GM21526 (cell line): Measurements from ENCODE around the gene SPDYE6.
"Not testable (repeated sequence)": the region's sequence is repeated elsewhere in the genome, so short reads cannot be mapped to it uniquely, and the experiment has no call there.

Experiments
- ATAC-seq: cut with Tn5 transposase; IDR thresholded peaks from one replicate; pipeline ENCODE4 v1.9.1; 2021; ENCODE audit warnings: moderate library complexity; ENCODE audit not compliant: unreplicated experiment, low FRiP score

Gene SPDYE6

DNA sequence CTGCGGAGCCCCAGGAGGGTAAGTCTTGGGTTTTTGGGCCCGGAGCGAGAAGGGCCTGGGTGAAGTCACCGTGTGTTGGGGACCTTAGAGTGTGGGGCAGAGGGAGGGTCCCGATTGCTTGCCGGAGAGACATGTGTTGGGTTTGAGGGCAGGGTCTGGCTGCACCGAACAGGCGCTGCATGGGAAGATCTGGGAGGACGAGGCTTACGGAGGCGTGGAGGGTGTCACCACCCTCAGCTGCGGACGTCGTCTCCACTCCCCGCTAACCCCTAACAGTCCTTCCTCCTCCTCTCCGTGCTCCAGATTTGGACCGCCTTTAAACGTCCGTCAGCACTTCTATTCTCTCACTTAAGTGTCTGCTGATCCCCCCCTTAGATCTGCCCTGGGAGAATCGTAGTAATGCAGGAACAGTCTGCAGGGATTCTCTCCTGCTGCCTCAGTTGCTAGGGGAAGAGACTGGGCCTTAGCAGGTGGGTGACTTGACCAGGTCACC is 8.2 kb upstream of the SPDYE6 start:
- ATAC-seq, result not testable (repeated sequence)

DNA sequence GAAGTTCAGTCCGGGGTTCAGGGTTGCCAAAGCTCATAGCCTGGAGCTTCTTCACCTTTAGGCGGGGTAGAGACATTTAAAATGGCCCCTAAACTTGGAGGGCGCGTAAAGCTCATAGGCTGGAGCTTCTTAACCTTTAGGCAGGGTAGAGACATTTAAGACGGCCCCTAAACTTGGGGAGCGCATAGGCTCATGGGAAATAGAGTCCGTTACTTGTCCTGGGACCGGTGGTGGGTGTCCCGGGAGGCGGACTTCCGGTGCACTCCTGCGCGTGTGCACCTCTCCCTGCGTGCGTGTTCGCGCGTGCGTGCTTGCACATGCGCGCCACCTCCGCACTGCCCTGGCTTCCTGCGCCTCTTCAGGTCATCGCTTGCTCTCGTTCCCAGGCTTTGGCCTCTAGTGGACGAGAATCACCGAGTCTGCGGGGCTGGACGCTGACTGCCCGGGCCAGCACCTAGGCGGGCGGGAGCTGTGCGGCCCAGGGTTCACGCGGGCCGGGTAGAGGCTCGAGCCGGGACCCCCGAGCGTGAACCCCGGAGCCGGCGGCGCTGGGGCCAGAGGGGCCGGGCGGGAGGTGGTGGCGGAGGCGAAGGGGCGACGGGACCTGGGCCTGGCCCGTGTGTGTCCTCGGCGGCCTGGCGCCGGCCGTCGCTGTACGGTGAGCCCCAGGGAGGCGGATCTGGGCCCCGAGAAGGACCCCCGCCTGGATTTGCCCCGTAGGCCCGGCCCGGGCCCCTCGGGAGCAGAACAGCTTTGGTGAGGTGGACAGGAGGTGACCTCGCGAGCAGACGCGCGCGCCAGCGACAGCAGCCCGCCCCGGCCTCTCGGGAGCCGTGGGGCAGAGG is 7.5 kb upstream of the SPDYE6 start:
- peak; percentile 98 for ATAC-seq

DNA sequence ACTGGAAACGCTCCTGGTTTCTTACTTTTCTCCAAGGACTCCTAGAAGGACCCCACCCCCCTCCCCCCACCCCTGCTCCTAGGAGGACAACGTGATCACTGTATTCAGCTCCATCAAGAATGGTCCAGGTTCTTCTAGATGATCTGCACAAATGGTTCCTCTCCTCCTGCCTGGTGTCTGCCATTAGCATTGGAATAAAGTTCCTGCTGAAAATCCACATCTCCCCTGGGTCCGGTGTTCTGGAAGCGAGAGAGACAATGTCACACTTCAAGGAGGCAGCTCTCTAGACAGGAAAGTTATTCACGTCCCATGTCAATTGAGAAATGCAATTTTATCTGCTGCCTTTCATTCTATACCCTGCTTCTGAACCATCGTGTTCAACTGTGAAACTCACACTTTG is 9.3 kb downstream of the SPDYE6 start:
- not testable (repeated sequence) for ATAC-seq

DNA sequence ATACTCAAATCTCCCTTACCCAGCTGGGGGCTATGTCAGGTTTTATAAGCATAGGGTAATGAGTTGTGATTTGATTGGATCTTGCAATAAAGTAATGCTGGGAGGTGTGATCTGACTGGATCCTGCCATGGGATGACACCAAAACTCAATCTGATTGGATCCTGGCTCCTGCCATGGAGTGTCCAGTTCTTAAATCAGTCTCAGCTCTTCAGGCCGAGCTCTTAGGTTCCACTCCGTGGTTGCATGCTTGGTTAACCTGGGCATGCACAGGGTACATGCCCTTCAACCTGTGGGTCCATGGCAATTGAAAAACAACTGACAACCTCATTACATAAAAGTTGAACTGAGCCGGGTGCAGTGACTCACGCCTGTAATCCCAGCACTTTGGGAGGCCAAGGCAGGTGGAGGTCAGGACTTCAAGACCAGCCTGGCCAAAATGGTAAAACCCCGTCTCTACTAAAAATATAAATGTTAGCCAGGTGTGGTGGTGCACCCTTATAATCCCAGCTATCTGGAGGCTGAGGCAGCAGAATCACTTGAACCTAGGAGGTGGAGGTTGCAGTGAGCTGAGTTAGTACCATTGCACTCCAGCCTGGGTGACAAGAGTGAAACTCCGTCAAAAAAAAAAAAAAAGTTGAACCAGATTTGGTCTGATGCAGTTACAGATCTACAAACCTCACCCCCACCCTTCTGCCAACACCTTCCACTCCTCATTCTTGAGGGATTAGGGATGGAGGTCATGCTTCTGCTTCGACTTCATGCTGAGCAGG is 15.5 kb downstream of the SPDYE6 start:
- not testable (repeated sequence) for ATAC-seq

DNA sequence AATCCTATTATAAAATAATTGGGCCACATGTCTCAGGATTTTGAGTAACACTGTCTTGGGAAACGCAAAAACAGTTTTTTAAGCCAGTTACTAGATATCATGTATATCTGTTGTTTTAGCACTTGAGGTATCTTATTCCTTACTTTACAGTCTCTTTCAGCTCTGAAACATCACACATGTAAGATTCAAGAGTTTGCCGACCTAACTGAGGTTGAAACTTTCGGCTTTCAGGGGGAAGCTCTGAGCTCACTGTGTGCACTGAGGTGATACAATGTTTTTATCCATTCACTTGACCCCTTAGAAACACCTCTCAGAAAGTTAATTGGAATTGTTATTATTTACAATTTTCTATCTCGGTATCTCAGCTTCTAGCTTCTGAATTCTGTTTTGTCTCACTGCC is 18.8 kb downstream of the SPDYE6 start:
- ATAC-seq, result not testable (repeated sequence)

DNA sequence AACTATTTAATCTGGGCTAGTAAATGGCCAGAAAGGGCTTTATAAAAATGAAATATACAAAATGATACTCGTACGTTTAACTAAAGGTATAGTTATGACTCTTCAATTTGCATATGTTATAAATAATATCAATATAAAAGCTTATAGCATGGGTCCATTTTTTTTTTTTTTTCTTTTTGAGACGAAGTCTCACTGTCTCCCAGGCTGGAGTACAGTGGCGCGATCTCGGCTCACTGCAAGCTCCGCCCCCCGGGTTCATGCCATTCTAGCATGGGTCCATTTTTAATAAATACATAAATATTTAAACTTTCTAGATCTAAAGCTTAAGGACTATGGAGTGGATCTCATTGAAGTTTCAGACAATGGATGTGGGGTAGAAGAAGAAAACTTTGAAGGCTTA is 19.2 kb downstream of the SPDYE6 start:
- not testable (repeated sequence) for ATAC-seq

DNA sequence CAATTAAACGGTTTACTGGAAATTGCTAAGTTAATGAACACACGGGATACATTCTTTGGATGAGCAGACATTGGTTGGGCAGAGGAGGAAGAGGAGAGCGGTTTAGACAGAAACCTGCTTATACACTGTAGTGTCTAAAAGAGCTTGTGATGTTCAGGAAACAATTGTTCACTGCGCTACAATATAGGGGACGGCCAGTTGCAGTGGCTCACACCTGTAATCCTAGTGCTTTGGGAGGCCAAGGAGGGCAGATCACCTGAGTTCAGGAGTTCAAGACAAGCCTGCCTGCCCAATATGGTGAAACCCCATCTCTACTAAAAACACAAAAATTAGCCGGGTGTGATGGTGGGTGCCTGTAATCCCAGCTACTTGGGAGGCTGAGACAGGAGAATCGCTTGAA is 20.7 kb downstream of the SPDYE6 start:
- not testable (repeated sequence) for ATAC-seq

DNA sequence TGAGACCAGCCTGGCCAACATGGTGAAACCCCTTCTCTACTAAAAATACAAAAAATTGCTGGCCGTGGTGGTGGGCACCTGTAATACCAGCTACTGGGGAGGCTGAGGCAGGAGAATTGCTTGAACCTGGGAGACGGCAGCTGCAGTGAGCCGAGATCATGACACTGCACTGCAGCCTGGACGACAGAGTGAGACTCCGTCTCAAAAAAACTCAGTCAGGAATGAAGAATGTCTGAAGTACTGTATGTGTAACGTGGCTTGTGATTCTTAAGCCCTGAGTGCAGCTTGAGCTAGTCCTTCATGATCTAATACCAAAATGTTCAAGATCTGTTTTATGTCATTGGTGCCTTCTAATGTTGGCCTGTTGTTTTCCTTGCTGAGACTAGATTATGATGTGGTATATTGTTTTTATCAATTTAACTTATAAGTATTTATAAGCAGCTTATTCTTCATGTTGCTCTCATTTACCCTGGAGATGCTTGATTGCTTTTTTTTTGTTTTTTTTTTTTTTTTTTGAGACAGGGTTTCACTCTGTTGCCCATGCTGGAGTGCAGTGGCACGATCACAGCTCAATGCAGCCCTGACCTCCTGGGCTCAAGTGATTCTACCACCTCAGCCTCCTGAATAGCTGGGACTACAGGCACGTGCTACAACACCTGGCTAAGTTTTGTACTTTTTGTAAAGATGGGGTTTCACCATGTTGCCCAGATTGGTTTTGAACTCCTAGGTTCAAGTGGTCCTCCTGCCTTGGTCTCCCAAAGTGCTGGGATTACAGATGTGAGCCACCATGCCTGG is 25.4 kb downstream of the SPDYE6 start:
- ATAC-seq, result not testable (repeated sequence)

DNA sequence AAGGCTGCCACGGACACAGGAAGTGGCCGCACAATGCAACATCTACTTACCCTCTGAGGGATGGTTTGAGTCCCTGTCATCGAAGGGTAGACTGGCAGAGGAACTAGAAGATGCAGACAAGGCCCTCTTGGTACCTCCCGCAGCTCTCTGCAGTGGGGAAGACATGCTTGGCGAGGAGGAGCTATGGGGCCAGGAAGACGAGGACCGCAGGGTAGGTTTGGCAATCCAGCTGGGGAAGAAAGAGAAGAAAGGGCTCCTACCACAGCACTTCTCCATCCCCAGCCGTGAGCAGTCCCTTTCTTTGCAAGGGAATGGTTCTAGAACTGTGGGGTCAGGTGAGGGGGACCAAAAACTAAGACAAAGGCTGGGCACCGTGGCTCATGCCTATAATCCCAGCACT is 26.9 kb downstream of the SPDYE6 start:
- not testable (repeated sequence) for ATAC-seq

DNA sequence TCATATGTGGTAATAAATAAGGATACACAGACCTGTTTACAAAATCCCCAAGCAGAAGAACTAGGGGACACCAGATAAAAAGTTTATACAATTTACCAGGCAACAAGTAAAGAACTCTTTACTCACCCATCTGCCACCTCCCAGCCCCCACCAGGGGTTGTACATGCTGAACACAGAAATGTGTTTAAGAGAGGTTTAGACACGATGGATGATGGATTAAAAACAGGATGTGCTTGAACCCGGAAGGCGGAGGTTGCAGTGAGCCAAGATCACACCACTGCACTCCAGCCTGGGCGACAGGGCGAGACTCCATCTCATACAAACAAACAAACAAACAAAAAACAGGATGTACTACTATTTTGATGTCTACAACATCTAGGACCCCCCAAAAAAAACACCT is 27.4 kb downstream of the SPDYE6 start:
- ATAC-seq, result not testable (repeated sequence)

DNA sequence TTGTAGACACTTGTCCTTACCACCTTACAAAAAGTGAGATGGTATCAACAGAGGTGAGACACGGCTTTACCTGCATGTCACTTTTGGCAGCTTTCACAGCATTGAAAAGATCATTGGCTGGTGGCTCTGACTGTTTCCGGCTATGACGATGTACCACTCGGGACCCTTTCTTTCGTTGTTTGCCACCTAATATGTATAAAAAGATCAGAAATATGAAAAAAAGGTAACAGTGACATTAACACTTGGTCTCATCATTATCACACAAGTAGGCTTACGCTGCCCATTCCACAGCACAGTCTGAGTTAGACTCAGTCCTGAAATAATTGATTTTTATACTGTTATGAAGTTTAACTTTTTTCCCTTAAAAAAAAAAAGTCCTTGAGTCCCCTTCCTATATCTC is 29.1 kb downstream of the SPDYE6 start:
- not testable (repeated sequence) for ATAC-seq

DNA sequence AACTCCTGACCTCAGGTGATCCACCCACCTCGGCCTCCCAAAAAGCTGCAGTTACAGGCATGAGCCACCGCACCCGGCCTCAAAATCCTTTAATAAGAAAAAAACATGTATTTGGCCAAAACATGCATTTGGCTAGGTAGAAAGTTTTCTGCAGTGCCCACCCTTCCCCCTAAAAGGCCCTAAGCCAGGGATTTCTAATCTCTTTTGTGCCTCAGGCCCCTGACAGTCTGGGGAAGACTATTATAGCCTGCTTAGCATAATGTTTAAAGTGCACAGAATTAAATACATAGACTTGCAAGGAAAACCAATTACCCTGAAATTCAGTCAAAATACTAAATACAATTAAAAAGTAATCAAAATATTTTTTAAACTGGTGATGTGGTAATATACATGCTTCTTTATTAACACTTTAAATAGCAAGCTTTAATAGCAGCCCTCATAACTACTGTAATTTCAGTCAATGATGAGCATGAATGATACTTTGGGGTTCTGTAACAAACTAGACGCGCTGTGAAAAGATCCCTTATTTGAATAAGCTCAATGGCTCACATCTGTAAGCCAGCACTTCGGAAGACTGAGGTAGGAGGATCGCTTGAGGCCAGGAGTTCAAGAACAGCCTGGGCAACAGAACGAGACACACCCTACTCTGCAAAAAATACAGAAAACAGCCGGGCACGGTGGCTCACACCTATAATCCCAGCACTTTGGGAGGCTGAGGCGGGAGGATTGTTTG is 29.9 kb downstream of the SPDYE6 start:
- no peak for ATAC-seq

DNA sequence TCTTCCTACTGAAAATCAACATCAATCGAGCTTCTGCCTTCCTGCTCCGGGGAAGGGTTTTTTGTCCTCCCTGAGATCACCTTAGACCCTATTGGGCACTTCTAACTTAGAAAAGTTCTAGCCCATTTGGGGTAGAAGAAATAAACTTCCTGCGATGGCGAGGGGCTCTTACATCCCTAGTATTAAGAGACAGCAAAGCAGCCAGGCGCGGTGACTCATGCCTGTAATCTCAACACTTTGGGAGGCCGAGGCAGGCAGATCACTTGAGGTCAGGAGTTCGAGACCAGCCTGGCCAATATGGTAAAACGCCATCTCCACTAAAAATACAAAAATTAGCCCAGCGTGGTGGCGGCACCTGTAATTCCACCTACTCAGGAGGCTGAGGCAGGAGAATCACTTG is 31.1 kb downstream of the SPDYE6 start:
- not testable (repeated sequence) for ATAC-seq

DNA sequence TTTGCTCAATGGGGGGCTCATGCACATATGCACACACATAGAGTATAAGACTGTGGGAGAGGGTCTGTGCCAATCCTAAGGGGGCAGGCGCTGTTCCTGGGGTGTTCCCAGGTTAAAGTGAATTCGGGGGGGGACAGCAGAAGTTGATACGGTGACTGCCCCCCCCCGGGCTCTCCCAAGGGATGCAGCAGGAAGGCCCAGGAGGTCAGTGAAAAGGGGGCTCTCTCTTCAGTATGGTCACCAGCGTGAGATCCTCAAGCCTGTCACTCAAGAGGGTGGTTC is 32.4 kb downstream of the SPDYE6 start:
- no peak for ATAC-seq

DNA sequence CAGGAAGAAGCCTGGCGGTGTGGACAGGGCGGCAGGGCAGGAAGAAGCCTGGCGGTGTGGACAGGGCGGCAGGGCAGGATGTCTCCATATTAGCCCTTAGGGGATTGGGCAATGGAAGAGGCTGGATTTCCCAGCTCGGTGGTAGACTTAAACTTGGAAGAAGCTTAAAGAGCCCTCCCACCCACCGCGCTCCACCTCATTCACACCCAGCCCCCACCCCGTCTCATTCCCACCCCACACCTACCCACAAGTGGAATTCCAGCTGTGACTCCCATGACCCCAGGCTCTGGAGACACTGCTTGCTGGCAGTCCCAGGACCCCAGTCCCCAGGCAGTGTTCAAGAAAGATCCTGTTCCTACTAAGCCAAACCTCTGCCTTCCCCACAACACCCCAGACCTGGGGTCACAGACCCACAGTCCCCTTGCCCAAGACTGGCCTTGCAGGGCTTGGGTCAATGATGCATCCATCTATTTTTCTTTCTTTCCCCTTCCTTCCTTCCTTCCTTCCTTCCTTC is 34.0 kb downstream of the SPDYE6 start:
- no peak for ATAC-seq

DNA sequence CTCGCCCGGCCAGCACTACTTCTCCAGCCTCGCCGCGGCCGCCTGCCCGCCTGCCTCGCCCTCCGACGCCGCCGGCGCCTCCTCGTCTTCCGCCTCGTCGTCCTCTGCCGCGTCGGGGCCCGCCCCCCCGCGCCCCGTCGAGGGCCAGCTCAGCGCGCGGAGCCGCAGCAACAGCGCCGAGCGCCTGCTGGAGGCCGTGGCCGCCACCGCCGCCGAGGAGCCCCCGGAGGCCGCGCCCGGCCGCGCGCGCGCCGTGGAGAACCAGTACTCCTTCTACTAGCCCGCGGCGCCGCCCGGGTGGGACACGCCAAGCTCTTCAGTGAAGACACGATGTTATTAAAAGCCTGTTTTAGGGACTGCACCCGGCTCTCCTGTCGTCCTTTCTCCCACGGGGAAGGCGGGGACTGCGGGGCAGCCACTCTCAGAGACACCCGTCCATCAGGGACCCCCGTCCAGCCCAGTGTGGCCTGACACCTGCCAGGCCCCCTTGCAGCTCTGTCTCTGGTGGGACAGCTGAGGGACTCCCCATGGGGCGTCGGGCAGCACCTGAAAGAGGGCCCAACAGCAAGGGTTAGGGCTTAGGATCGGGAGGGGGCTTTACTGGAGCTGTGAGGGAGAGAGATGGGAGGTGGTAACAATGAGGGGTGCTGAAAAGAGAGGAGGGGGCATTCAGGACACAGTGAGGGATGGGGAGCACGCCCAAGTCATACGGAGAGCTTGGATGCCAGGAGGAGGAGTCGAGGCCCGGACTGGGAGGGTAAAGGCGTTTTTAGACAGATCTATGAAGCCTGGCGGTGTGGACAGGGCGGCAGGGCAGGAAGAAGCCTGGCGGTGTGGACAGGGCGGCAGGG is 34.7 kb downstream of the SPDYE6 start:
- no peak for ATAC-seq

DNA sequence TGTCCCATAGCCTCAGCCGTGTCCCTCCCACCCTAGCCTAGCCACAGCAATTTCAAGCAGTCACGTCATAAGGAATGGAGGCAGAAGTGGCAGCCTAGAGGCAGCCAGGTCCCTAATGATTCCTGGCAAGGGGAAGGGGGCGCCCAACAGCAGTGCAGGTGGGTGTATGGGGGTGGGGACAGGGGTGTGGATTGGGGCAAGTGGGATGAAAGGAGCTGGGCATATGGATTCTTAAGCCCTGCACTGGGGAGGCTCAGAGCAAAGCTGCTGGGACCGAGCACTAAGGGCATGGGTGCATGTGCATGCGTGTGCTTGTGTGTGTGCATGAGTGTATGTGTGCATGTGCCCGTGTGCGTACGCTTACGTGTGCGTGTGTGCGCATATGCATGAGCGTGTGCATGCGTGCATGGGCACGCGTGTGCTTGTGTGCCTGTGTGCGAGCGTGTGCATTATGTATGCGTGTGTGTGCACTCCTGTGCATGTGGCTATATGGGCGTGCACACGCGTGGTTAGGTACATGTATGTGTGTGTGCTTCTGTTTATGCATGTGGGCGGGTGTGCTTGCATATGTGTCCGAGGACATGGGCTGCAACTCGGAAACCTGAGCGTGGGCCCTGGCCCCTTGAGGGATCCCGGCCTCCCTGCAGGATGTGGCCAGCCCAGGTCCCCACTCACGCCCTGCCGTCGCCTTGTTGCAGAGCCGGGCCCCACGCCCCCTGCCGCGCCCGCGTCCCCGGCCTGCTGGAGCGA is 35.5 kb downstream of the SPDYE6 start:
- ATAC-seq, result no peak

DNA sequence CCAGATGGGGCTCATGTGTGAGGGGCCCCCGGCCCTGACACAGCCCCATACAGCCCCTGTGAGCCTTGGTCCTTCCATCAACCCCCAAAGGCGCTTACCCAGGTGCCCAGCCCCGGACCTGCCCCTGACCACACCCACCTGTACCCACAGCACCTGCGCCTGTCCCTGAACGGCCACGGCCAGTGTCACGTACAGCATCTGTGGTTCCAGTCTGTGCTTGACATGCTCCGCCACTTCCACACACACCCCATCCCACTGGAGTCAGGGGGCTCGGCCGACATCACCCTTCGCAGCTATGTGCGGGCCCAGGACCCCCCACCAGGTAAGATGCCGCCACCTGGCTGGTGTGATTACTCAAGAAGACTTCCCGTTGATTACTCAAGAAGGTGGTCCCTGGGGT is 36.1 kb downstream of the SPDYE6 start:
- ATAC-seq, result no peak

DNA sequence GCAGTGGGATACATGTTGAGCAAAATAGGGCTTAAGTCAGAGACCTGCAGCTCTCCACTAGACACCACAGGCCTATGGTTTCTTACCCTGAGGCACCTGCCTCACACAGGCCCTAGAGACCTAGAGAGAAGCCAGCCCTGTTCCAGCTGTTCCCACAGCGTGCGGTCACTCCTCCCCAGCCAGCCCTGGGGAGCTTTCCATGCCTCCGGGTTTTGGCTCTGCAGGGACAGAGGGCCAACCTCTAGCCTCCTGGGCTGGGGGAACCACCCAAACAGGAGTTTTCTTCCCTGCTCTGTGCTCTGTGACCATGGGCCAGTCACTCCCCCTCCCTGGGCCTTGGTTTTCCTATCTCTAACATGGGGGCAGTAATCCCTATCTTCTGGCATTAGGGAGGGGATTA is 36.6 kb downstream of the SPDYE6 start:
- ATAC-seq, result no peak
